DOHH2 (cell line): Measurements from ENCODE around the gene PCDHA7.
A peak's percentile ranks its signal among the peaks of the same experiment; 100 is the strongest.
"Not testable (repeated sequence)": the region's sequence is repeated elsewhere in the genome, so short reads cannot be mapped to it uniquely, and the experiment has no call there.

Source experiments
- H3F3A ChIP-seq: fragments of 200-600 bp; sonication (generic), shearing (Covaris generic); 2 replicates; pipeline ENCODE4 v1.6.0; 2016; ENCODE audit warnings: antibody characterized with exemption, mild to moderate bottlenecking; ENCODE audit not compliant: control insufficient read depth, insufficient read depth
- H3K27ac ChIP-seq: fragments of 200-600 bp; sonication (generic); 2 replicates; pipeline ENCODE4 v1.5.1; 2014; ENCODE audit warnings: low read depth, mild to moderate bottlenecking, low read length, moderate library complexity
- H3K27me3 ChIP-seq: fragments of 200-600 bp; sonication (generic); 2 replicates; pipeline ENCODE4 v1.6.1; 2014; ENCODE audit warnings: mild to moderate bottlenecking, low read length, mixed read lengths; ENCODE audit not compliant: control insufficient read depth
- H3K36me3 ChIP-seq: fragments of 200-600 bp; sonication (generic); 2 replicates; pipeline ENCODE4 v1.6.1; 2014; ENCODE audit warnings: mild to moderate bottlenecking, low read length, moderate library complexity, mixed read lengths; ENCODE audit not compliant: control insufficient read depth
- H3K4me1 ChIP-seq: fragments of 200-600 bp; sonication (generic); 2 replicates; pipeline ENCODE4 v1.6.1; 2014; ENCODE audit warnings: mild to moderate bottlenecking, low read length, mixed read lengths; ENCODE audit not compliant: control insufficient read depth
- H3K4me2 ChIP-seq: fragments of 200-600 bp; sonication (generic); 2 replicates; pipeline ENCODE4 v1.6.0; 2014; ENCODE audit warnings: mild to moderate bottlenecking, low read length, moderate library complexity
- H3K4me3 ChIP-seq: fragments of 200-600 bp; sonication (generic); 2 replicates; pipeline ENCODE4 v1.5.1; 2014; ENCODE audit warnings: mild to moderate bottlenecking, low read length, mixed read lengths
- H3K79me2 ChIP-seq: fragments of 200-600 bp; sonication (generic); 2 replicates; pipeline ENCODE4 v1.6.1; 2014; ENCODE audit warnings: mild to moderate bottlenecking, low read length, mixed read lengths; ENCODE audit not compliant: control insufficient read depth
- H3K9me2 ChIP-seq: fragments of 200-600 bp; sonication (generic); replicated peaks from 2 replicates; pipeline ENCODE4 v1.6.1; 2014; ENCODE audit warnings: mild to moderate bottlenecking, low read length, mixed read lengths; ENCODE audit not compliant: control insufficient read depth
- H3K9me3 ChIP-seq: fragments of 200-600 bp; sonication (generic); 2 replicates; pipeline ENCODE4 v1.6.1; 2014; ENCODE audit warnings: antibody characterized with exemption, low read length, mixed read lengths; ENCODE audit not compliant: control insufficient read depth, insufficient read depth
- H4K20me1 ChIP-seq: fragments of 200-600 bp; sonication (generic); 2 replicates; pipeline ENCODE4 v1.6.0; 2014; ENCODE audit warnings: low read depth, mild to moderate bottlenecking, antibody characterized with exemption, low read length, moderate library complexity; ENCODE audit not compliant: control insufficient read depth, insufficient read depth
- EZH2phosphoT487 ChIP-seq: fragments of 200-600 bp; sonication (generic); IDR thresholded peaks from 2 replicates; pipeline ENCODE4 v1.6.1; 2017; ENCODE audit warnings: borderline replicate concordance, mild to moderate bottlenecking, antibody characterized with exemption, low read length, moderate library complexity, mixed read lengths
- TF ChIP-seq, protein P1 (sequence below): fragments of 200-600 bp; sonication (generic); IDR thresholded peaks from one replicate; pipeline ENCODE4 v1.5.1; 2014; ENCODE audit warnings: antibody characterized with exemption, mild to moderate bottlenecking, low read depth, low read length; ENCODE audit not compliant: poor library complexity, severe bottlenecking

PCDHA7 gene

DNA sequence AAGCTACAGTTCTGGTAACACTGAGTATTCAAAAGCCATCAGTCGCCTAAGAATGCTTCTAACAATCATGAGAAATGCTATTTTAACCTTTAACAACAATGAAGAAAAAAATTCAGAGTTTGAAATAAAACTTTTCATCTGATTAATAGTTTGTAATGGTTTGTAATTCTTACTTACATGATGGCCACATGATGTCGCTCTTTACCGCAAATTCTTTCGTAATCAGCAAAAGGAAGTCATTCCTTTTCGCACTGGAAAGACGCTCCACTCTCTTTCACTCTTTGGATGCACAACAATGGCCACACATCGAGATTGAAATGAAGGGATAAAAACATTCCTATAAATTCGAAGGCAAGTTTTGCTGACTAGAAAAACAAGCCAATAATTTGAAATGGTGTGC, at the start of gene PCDHA7:
Gene PCDHA7 (plus strand): TSS at position 277 of the 400 bp plus-strand sequence. CDS start 115 bp downstream, at position 392.
- no peaks in the 10 kb centered on the region for H3K9me2 ChIP-seq
- no peaks in the 10 kb centered on the region for H3F3A ChIP-seq
- no peak within 1 kb of the TSS for H3K27ac ChIP-seq
- no peaks in the 10 kb centered on the region for H3K27me3 ChIP-seq
- no peaks in the 10 kb centered on the region for H3K9me3 ChIP-seq
- TF ChIP-seq, protein P1, sequence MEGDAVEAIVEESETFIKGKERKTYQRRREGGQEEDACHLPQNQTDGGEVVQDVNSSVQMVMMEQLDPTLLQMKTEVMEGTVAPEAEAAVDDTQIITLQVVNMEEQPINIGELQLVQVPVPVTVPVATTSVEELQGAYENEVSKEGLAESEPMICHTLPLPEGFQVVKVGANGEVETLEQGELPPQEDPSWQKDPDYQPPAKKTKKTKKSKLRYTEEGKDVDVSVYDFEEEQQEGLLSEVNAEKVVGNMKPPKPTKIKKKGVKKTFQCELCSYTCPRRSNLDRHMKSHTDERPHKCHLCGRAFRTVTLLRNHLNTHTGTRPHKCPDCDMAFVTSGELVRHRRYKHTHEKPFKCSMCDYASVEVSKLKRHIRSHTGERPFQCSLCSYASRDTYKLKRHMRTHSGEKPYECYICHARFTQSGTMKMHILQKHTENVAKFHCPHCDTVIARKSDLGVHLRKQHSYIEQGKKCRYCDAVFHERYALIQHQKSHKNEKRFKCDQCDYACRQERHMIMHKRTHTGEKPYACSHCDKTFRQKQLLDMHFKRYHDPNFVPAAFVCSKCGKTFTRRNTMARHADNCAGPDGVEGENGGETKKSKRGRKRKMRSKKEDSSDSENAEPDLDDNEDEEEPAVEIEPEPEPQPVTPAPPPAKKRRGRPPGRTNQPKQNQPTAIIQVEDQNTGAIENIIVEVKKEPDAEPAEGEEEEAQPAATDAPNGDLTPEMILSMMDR, result no peak
- no peak for TF ChIP-seq EZH2phosphoT487
- H3K4me1 ChIP-seq, result no peaks in the 10 kb centered on the region
- H3K4me2 ChIP-seq, result no peak within 1 kb of the TSS
- no peak within 1 kb of the TSS for H3K4me3 ChIP-seq
- H4K20me1 ChIP-seq, result no peaks in the 10 kb centered on the region
- H3K36me3 ChIP-seq, result no peaks in the 10 kb centered on the region
- no peaks in the 10 kb centered on the region for H3K79me2 ChIP-seq

DNA sequence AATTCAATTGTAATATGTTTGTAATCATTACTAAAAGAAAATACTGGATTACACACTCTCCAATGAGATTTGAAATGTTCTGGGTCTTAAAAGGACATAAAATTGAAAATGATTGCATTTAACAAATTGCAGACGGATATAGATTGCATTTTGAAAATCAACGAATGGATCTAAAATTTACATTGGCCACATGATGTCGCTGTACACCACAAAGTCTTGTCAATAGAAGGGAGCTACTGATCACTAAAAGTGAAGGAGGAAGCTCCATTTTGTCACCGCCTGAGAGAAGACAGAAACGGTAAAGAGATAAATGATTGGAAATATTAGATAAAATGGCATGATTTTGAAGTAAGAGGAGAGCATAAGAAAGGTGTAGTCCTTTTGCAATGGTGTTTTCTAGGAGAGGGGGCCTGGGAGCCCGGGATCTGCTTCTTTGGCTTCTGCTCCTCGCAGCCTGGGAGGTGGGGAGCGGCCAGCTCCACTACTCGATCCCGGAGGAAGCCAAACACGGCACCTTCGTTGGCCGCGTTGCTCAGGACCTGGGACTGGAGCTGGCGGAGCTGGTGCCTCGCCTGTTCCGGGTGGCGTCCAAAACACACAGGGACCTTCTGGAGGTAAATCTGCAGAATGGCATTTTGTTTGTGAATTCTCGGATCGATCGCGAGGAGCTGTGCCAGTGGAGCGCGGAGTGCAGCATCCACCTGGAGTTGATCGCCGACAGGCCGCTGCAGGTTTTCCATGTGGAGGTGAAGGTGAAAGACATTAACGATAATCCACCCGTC, 48.0 kb upstream of the PCDHA7 start, which contains the start of gene PCDHA1:
Gene PCDHA1 (plus strand): TSS at position 236 of the 782 bp plus-strand sequence.
- H3K4me3 ChIP-seq, result no peak within 1 kb of the TSS
- H3K4me1 ChIP-seq, result no peaks in the 10 kb centered on the region
- no peak within 1 kb of the TSS for H3K27ac ChIP-seq
- no peaks in the 10 kb centered on the region for H4K20me1 ChIP-seq
- no peak for TF ChIP-seq EZH2phosphoT487
- TF ChIP-seq, protein P1, result peak; percentile 31
- H3K36me3 ChIP-seq, result no peaks in the 10 kb centered on the region
- no peaks in the 10 kb centered on the region for H3K9me2 ChIP-seq
- H3K4me2 ChIP-seq, result no peak within 1 kb of the TSS
- peaks cover 9% of the 10 kb centered on the region; the same call in 1 of the 2 replicates for H3K9me3 ChIP-seq
- no peaks in the 10 kb centered on the region for H3F3A ChIP-seq
- H3K79me2 ChIP-seq, result no peaks in the 10 kb centered on the region
- no peaks in the 10 kb centered on the region for H3K27me3 ChIP-seq

DNA sequence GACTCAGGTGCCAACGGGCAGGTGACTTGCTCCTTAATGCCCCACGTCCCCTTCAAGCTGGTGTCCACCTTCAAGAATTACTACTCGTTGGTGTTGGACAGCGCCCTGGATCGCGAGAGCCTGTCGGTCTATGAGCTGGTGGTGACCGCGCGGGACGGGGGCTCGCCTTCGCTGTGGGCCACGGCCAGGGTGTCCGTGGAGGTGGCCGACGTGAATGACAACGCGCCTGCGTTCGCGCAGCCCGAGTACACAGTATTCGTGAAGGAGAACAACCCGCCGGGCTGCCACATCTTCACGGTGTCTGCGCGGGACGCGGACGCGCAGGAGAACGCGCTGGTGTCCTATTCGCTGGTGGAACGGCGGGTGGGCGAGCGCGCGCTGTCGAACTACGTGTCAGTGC, 46.6 kb upstream of the PCDHA7 start:
- H3K27ac ChIP-seq, H3K36me3 ChIP-seq, H4K20me1 ChIP-seq, H3K9me2 ChIP-seq, H3K27me3 ChIP-seq, H3K4me1 ChIP-seq, H3K79me2 ChIP-seq, H3K9me3 ChIP-seq, H3K4me3 ChIP-seq, H3F3A ChIP-seq, H3K4me2 ChIP-seq: not testable (repeated sequence)

GRCh38 chr5:140787849-140788504, 46.1 kb upstream of the PCDHA7 start:
- H3K27me3 ChIP-seq, H3K4me2 ChIP-seq: not testable (repeated sequence)

More at GRCh38 chr5:140787849-140788504, 46.1 kb upstream of the PCDHA7 start:
- not testable (repeated sequence) for H3F3A ChIP-seq, H3K79me2 ChIP-seq, H4K20me1 ChIP-seq, H3K36me3 ChIP-seq, H3K4me1 ChIP-seq, H3K9me3 ChIP-seq, H3K9me2 ChIP-seq, H3K4me3 ChIP-seq, H3K27ac ChIP-seq
